HepG2 (cell line): ENCODE results near the gene CD300A. TPM values are rescaled to one million over a fixed set of nuclear protein-coding genes. Genes with fewer than 3 reads are reported as not detected.

Experiments
- BHLHE40 ChIP-seq: IDR thresholded peaks from 2 replicates; pipeline ENCODE4 v1.6.1; 2011; ENCODE audit warnings: low read length, improper control_type of control experiment
- DMAP1 ChIP-seq: IDR thresholded peaks from 2 replicates; pipeline ENCODE4 v1.6.1; 2016
- HNF1B ChIP-seq: sonication (generic); formaldehyde crosslinking; IDR thresholded peaks from 2 replicates; pipeline ENCODE4 v1.5.1; 2020; ENCODE audit warnings: mild to moderate bottlenecking, moderate library complexity, missing genetic modification reagents
- KDM3A ChIP-seq: IDR thresholded peaks from 2 replicates; pipeline ENCODE4 v1.6.1; 2018; ENCODE audit warnings: low read depth, missing compliant biosample characterization
- MAFG ChIP-seq: sonication (generic); formaldehyde crosslinking; IDR thresholded peaks from 2 replicates; pipeline ENCODE4 v1.5.1; 2020; ENCODE audit warnings: mild to moderate bottlenecking, missing genetic modification reagents
- MXD4 ChIP-seq: IDR thresholded peaks from 2 replicates; pipeline ENCODE4 v1.6.1; 2016; ENCODE audit warnings: mild to moderate bottlenecking, missing biosample characterization, missing genetic modification reagents
- NFIB ChIP-seq: sonication (generic); formaldehyde crosslinking; IDR thresholded peaks from 2 replicates; pipeline ENCODE4 v1.9.0; 2021; ENCODE audit warnings: missing genetic modification reagents, mild to moderate bottlenecking, borderline replicate concordance
- NFIC ChIP-seq: IDR thresholded peaks from 2 replicates; pipeline ENCODE4 v1.6.1; 2012; ENCODE audit warnings: mild to moderate bottlenecking, low read length, inconsistent platforms
- NR1H2 ChIP-seq: sonication (generic); formaldehyde crosslinking; IDR thresholded peaks from 2 replicates; pipeline ENCODE4 v1.8.1; 2022; ENCODE audit warnings: low read depth, missing genetic modification reagents, borderline replicate concordance
- PHF5A ChIP-seq: IDR thresholded peaks from one replicate; pipeline ENCODE4 v1.6.1; 2018; ENCODE audit warnings: low read depth, missing genetic modification reagents; ENCODE audit not compliant: unreplicated experiment
- SRSF4 ChIP-seq: fragments of 200-400 bp; formaldehyde crosslinking; IDR thresholded peaks from one replicate; pipeline ENCODE4 v1.6.1; 2018; ENCODE audit warnings: mild to moderate bottlenecking, low read depth, low read length, moderate library complexity; ENCODE audit not compliant: poor library complexity, severe bottlenecking
- WIZ ChIP-seq: sonication (generic); formaldehyde crosslinking; IDR thresholded peaks from 2 replicates; pipeline ENCODE4 v1.5.1; 2020; ENCODE audit warnings: mild to moderate bottlenecking, missing genetic modification reagents
- ZIK1 ChIP-seq: sonication (generic); formaldehyde crosslinking; IDR thresholded peaks from 2 replicates; pipeline ENCODE4 v1.5.0; 2020; ENCODE audit warnings: mild to moderate bottlenecking, low read depth, missing genetic modification reagents, borderline replicate concordance
- ZNF326 ChIP-seq: sonication (generic); formaldehyde crosslinking; IDR thresholded peaks from 2 replicates; pipeline ENCODE4 v1.4.0; 2020; ENCODE audit warnings: missing genetic modification reagents, borderline replicate concordance
- ZNF350 ChIP-seq: sonication (generic); formaldehyde crosslinking; IDR thresholded peaks from 2 replicates; pipeline ENCODE4 v1.4.0; 2020; ENCODE audit warnings: mild to moderate bottlenecking, low read depth, missing genetic modification reagents, borderline replicate concordance
- ZNF547 ChIP-seq: sonication (generic); formaldehyde crosslinking; IDR thresholded peaks from 2 replicates; pipeline ENCODE4 v1.5.1; 2020; ENCODE audit warnings: mild to moderate bottlenecking, missing genetic modification reagents
- ZNF563 ChIP-seq: sonication (generic); formaldehyde crosslinking; IDR thresholded peaks from 2 replicates; pipeline ENCODE4 v1.8.0; 2022; ENCODE audit warnings: mild to moderate bottlenecking, moderate library complexity, missing genetic modification reagents
- ZNF598 ChIP-seq: sonication (generic); formaldehyde crosslinking; IDR thresholded peaks from 2 replicates; pipeline ENCODE4 v1.5.1; 2020; ENCODE audit warnings: mild to moderate bottlenecking, missing genetic modification reagents, borderline replicate concordance
- ZNF766 ChIP-seq: sonication (generic); formaldehyde crosslinking; IDR thresholded peaks from 2 replicates; pipeline ENCODE4 v1.5.0; 2020; ENCODE audit warnings: missing genetic modification reagents, borderline replicate concordance
- ZNF891 ChIP-seq: sonication (generic); formaldehyde crosslinking; IDR thresholded peaks from 2 replicates; pipeline ENCODE4 v1.5.0; 2020; ENCODE audit warnings: mild to moderate bottlenecking, missing genetic modification reagents
- polyA plus RNA-seq, 8 experiments: library from polyadenylated mRNA; depleted of rRNA in 3 of 8; stranded (reverse) in 7 of 8; unstranded in 1 of 8; fragments of >200 nt; fragmentation: Illumina TruSeq in 4 of 8; extraction: Trizol in 4 of 8; gene quantifications; 2 replicates each; pipeline versions ENCODE4 v1.2.1 to v1.2.3, GENCODE V29; 2011 to 2016; ENCODE audit warnings: low read depth in 4 of 8, missing spikeins in 1 of 8, mixed read lengths in 1 of 8; ENCODE audit not compliant: insufficient read depth in 1 of 8
- total RNA-seq, 5 experiments: library from RNA; depleted of rRNA; stranded (reverse); fragments of >200 nt; fragmentation: Illumina TruSeq; extraction: Trizol; gene quantifications; 2 replicates each; pipeline ENCODE4 v1.2.3, GENCODE V29; 2016; ENCODE audit warnings: low read depth in 1 of 5
- TF ChIP-seq, protein P1 (sequence below): sonication (generic); formaldehyde crosslinking; IDR thresholded peaks from 2 replicates; pipeline ENCODE4 v1.5.1; 2020; ENCODE audit warnings: mild to moderate bottlenecking, missing genetic modification reagents
- TF ChIP-seq, protein P2 (sequence below): sonication (generic); formaldehyde crosslinking; IDR thresholded peaks from 2 replicates; pipeline ENCODE4 v1.5.0; 2020; ENCODE audit warnings: missing genetic modification reagents
- TF ChIP-seq, protein P3 (sequence below): sonication (generic); formaldehyde crosslinking; conservative IDR thresholded peaks from 2 replicates; pipeline ENCODE4 v1.4.0; 2020; ENCODE audit warnings: missing genetic modification reagents

Gene CD300A
- total and polyA plus RNA-seq, 2 of the 13 experiments (the other 11 are each of a cell fraction or from before 2014, with no cell fraction given) = not detected

GRCh38 chr17:74417178-74418045 lies 49.0 kb upstream of the CD300A start (continued):
- TF ChIP-seq HNF1B (CRISPR knock-in tag) (peak; percentile 75), MXD4 (CRISPR knock-in tag) (peak; percentile 71; the same call in 1 of the 2 replicates), ZNF891 (CRISPR knock-in tag) (peak; percentile 80; the same call in 1 of the 2 replicates), ZNF547 (CRISPR knock-in tag) (no peak; the same call in 1 of the 2 replicates), KDM3A (CRISPR knock-in tag) (no peak), DMAP1 (CRISPR knock-in tag) (no peak), NR1H2 (CRISPR knock-in tag) (no peak), ZNF326 (CRISPR knock-in tag) (peak; percentile 79; the same call in 1 of the 2 replicates), MAFG (CRISPR knock-in tag) (no peak), PHF5A (no peak), NFIC (no peak), WIZ (CRISPR knock-in tag) (peak; percentile 21; the same call in 1 of the 2 replicates), ZNF766 (no peak), ZIK1 (0 out of 2 replicates have a peak, but pooled peaks have one; percentile 48), NFIB (no peak), ZNF350 (peak; percentile 85), ZNF563 (no peak), BHLHE40 (no peak; the same call in 1 of the 2 replicates), ZNF598 (CRISPR knock-in tag) (peak; percentile 75; the same call in 1 of the 2 replicates), SRSF4 (no peak)
- TF ChIP-seq, protein P1, sequence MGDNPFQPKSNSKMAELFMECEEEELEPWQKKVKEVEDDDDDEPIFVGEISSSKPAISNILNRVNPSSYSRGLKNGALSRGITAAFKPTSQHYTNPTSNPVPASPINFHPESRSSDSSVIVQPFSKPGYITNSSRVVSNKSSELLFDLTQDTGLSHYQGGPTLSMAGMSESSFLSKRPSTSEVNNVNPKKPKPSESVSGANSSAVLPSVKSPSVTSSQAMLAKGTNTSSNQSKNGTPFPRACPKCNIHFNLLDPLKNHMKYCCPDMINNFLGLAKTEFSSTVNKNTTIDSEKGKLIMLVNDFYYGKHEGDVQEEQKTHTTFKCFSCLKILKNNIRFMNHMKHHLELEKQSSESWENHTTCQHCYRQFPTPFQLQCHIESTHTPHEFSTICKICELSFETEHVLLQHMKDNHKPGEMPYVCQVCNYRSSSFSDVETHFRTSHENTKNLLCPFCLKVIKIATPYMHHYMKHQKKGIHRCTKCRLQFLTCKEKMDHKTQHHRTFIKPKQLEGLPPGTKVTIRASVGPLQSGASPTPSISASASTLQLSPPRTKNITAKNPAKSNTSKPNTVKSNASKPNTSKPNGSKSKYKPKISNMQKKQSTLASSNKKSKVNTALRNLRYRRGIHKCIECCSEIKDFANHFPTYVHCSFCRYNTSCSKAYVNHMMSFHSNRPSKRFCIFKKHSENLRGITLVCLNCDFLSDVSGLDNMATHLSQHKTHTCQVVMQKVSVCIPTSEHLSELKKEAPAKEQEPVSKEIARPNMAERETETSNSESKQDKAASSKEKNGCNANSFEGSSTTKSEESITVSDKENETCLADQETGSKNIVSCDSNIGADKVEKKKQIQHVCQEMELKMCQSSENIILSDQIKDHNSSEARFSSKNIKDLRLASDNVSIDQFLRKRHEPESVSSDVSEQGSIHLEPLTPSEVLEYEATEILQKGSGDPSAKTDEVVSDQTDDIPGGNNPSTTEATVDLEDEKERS (CRISPR knock-in tag) = peak; percentile 76; the same call in 1 of the 2 replicates
- TF ChIP-seq, protein P2, sequence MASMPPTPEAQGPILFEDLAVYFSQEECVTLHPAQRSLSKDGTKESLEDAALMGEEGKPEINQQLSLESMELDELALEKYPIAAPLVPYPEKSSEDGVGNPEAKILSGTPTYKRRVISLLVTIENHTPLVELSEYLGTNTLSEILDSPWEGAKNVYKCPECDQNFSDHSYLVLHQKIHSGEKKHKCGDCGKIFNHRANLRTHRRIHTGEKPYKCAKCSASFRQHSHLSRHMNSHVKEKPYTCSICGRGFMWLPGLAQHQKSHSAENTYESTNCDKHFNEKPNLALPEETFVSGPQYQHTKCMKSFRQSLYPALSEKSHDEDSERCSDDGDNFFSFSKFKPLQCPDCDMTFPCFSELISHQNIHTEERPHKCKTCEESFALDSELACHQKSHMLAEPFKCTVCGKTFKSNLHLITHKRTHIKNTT (CRISPR knock-in tag) = no peak
- TF ChIP-seq, protein P3, sequence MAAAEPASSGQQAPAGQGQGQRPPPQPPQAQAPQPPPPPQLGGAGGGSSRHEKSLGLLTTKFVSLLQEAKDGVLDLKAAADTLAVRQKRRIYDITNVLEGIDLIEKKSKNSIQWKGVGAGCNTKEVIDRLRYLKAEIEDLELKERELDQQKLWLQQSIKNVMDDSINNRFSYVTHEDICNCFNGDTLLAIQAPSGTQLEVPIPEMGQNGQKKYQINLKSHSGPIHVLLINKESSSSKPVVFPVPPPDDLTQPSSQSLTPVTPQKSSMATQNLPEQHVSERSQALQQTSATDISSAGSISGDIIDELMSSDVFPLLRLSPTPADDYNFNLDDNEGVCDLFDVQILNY = no peak
